GM18868 (cell line): Measurements from ENCODE around the gene C1D.
A peak's percentile ranks its signal among the peaks of the same experiment; 100 is the strongest.

Source experiments
- ATAC-seq: cut with Tn5 transposase; IDR thresholded peaks from one replicate; pipeline ENCODE4 v1.9.1; 2021; ENCODE audit warnings: mild to moderate bottlenecking, moderate library complexity; ENCODE audit not compliant: unreplicated experiment

The C1D gene

GRCh38 chr2:68059784-68060525 lies 2.8 kb downstream of the C1D start:
- no peak for ATAC-seq

- no peak for ATAC-seq
Measured at GRCh38 chr2:68057658-68058396, 5.0 kb downstream of the C1D start.

DNA sequence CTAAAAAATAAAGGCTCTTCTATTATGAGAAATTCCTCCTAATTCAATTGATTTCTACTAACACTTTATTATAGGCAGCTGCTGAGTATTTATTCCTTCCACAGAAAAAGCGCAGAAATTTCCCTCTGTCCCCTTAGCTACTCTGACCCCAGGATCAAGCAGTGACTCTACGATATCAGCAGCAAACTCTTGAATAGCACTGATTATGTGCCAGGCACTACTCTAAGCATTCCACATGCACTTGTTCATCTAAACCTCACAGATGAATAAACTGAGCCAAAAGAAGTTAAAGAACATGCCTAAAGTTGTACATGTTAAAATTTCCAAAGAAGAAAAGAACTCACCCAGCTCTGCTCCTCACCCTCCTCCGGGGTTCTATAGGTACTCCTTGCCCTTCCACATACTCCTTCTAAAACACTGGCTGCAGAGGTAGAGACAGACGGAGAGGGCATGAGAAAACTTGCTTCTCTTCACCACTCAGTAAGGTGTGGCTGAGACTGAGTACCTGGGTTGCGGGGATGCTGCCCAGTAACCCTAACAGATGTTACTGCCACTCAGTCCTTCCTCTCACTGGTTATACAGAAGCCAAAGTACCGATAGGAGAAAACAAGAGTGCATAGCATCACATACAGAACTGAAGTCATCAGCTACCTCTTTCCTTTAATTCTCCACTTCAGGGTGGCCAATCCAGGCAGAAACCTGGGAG lies 9.9 kb downstream of the C1D start:
- no peak for ATAC-seq

- no peak for ATAC-seq
Measured at GRCh38 chr2:68050353-68050752, 12.5 kb downstream of the C1D start.

- no peak for ATAC-seq
Measured at GRCh38 chr2:68046642-68047240, 16.1 kb downstream of the C1D start.

DNA sequence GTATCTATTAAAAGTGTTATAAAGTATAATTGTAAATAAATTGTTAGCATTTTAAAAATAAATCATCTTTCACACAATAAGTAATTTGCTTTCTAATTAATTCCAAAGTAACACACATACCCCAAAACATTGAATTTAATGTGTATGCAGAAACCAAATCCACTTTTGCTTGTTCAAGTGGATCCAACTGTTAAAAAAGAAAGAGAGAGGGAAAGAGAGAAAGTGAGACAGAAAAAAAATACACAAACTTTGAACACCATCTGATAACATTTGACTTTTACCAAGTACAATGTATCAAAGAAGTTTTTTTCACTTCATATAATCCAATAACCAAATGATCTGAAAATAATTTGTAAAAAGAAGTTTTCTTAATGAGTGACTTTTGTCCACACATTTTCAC lies 16.6 kb downstream of the C1D start:
- ATAC-seq = no peak

GRCh38 chr2:68045342-68045741 lies 17.5 kb downstream of the C1D start:
- ATAC-seq = no peak

DNA sequence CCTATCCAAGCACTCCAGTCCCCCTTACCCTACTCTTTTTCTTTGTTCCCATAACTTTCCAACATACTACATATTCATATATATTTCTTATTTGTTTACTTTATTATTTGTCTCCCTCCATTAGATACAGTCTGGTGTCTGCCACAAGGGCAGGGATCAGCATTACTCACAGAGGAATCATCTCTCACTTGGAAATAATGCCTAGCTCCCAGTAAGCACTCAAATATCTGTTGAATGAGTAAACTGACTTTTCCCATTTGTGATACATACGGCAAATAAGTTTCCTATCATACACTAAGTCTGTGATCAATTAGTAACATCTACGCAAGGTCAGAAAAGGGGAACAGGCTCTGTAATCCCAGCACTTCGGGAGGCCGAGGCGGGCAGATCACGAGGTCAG lies 18.7 kb downstream of the C1D start:
- ATAC-seq = no peak

DNA sequence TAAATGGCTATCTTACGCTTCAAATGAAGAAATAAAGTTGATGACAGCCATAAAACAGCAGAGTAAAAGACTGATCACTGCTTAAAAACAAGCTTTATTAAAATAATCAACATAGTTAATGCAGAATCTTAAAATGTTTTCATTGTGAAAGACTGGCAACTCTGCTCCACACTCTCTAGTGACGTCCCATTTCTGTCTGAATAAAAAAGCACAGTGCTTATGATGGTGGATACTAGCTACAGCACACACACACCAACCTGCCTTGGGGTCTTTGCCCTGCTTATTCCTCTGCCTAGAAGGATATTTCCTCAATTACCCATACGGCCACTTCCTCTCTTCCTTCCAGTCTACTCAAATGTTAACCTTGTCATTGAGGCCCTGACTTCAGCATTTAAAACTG lies 19.1 kb downstream of the C1D start:
- ATAC-seq = no peak

GRCh38 chr2:68043032-68043431 lies 19.8 kb downstream of the C1D start:
- ATAC-seq = no peak

GRCh38 chr2:68041704-68042245 lies 21.0 kb downstream of the C1D start:
- ATAC-seq = no peak

DNA sequence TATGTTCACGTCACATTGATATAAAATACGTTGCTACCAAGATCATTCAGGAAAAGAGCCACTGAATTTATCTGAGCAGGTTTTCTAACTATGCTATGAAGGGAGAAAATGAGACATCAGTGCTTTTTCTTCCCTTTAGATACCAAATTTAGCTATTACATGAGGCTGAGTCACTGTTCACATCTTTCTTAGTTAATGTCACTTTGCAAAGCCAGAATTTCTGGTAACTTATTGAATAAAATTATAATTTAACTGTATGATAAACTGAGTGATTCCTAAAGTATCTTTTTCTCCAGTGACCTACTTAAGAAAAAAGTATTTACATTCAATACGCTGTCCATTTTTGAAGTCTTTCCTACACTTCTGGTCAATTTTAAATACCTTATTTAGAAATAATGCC lies 22.7 kb downstream of the C1D start:
- ATAC-seq = no peak

GRCh38 chr2:68039317-68039716 lies 23.5 kb downstream of the C1D start:
- no peak for ATAC-seq

GRCh38 chr2:68032702-68033101 lies 30.1 kb downstream of the C1D start:
- no peak for ATAC-seq

- peak; percentile 94 for ATAC-seq
Measured at GRCh38 chr2:68031542-68032160, 31.2 kb downstream of the C1D start.

- ATAC-seq = no peak
Measured at GRCh38 chr2:68031043-68031442, 31.8 kb downstream of the C1D start.

- ATAC-seq = no peak
Measured at GRCh38 chr2:68030529-68030928, 32.3 kb downstream of the C1D start.

DNA sequence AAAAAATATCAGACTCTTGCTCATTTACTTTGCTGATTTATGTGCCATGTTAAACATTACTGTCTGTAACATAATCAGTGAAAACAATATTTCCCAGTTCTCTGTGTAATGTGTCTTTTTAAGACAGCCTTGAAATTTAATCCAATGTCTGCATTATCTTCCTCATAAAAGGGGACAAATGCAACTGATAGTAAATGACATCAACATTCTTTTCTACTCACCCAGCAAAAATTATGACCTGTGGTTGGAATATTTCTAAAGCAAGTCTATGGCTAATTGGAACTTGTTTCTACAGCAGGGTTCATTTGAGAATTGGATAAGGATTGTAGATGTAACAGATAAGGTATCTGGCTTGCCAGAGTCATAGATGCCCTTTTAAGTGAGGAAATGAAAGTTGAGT lies 34.8 kb downstream of the C1D start:
- no peak for ATAC-seq

DNA sequence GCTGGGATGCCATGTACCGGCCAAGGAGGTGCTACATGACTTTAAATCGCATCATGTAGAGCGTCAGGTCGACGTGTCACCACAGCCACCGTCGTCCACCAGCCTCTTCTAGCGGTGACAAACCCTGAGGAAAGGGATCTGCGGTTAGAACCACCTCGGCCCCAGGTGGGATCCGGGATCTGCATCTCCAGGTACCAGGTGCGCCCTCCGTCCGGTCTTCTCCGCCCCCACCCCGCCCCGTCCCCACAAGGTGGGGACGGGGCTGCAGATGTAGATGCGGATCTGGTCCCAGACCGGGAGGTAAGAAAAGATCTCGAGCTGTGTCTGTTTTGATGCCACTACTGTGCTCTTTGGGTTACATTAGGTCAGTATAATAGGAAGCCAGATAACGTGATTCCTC lies 38.4 kb downstream of the C1D start:
- ATAC-seq = no peak

DNA sequence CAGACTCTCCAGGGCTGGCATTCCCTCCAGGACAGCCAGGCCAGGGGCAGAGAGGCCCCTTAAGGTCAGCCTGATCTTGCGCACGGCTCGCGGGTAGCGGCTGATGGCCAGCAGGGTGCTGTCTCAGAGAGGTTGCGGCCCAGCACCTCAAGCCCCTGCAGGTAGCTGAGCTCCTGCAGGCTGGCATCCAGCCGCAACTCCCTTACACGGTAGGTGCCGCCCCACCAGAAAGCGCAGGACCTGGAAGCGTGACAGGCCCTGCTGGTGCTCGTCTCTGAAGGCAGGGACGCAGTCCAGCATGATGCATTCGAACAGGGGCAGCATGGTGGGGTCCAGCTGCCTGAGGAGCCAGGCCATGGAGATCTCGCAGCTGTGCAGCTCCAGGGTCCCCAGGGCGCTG lies 38.9 kb downstream of the C1D start:
- no peak for ATAC-seq

- ATAC-seq = no peak
Measured at GRCh38 chr2:68018727-68019126, 44.1 kb downstream of the C1D start.
